ENCODE measurements around the gene OTUD6A. TPM values are rescaled to one million over a fixed set of nuclear protein-coding genes. Genes with fewer than 3 reads are reported as not detected.

Gene OTUD6A, protein sequence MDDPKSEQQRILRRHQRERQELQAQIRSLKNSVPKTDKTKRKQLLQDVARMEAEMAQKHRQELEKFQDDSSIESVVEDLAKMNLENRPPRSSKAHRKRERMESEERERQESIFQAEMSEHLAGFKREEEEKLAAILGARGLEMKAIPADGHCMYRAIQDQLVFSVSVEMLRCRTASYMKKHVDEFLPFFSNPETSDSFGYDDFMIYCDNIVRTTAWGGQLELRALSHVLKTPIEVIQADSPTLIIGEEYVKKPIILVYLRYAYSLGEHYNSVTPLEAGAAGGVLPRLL
- not detected in 2 replicates for total RNA-seq

DNA sequence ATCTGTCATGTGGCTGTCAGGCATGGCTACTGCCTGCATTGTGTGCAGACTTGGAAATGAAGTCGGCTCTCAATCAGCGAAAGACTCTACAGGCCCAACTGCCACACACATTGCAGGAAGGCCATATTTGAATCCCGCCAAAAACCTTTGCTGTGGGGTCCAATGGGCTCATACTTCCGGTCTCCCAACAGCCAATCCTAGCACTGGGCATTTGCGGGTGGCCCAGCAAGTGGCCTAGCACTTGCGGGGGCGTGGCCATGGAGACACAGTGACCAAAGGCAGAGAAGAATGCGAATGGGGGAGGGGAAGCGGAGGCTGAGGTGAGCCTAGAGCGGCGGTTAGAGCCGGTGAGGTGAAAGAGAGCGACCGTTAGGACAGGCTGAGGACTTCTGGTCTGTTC is at the start of gene OTUD6A:
TSS of gene OTUD6A (plus strand) at position 382 of the 400 bp plus-strand sequence. CDS start 68 bp downstream, outside the sequence.

DNA sequence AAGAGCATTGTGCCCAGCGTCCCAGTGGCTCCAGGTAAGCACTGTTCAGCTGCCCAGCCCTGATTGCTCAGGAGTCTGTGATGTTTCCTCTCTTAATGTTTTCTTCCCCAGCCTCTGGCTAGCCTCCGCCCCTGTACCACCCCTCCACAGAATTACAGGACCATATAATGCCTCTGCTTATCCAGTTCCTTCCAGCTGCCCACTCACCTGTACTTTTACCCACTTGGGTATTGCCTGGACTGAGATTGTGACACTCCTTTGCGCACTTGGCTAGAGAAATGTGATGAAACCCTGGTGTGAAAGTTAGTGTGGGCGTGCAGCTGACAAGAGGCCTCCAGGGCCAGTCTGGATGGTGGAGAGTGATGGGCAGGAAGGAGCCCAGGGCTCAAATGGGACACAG is 12.3 kb upstream of the OTUD6A start, which contains the start of gene AWAT2:
TSS of gene AWAT2 (minus strand) at position 14 of the 400 bp plus-strand sequence. CDS start at position 8, 6 bp downstream.

Small RNAs within 50 kb of the gene (small RNA-seq; reads per million reads assigned to genes)
- gene MIR676: 0.11 reads per million

Other genes with a start within 250 kb of the OTUD6A start
- gene AWAT2, start 12.5 kb upstream of the OTUD6A start, total RNA-seq: not detected in 2 replicates
- gene IGBP1, start 71.0 kb downstream of the OTUD6A start, total RNA-seq: 44.4 and 64.7 TPM in 2 replicates
- gene DGAT2L6, start 115.0 kb downstream of the OTUD6A start, total RNA-seq: not detected in 2 replicates
- gene AWAT1, start 172.2 kb downstream of the OTUD6A start, total RNA-seq: not detected in 2 replicates
- gene P2RY4, start 197.7 kb downstream of the OTUD6A start, total RNA-seq: under 0.01 and 0.39 TPM in 2 replicates
- gene ARR3, start 205.9 kb downstream of the OTUD6A start, total RNA-seq: not detected in 2 replicates
- not detected in 2 replicates for gene RAB41, start 219.7 kb downstream of the OTUD6A start, total RNA-seq
- 40.9 and 56.6 TPM in 2 replicates for gene PDZD11, start 227.5 kb downstream of the OTUD6A start, total RNA-seq
- 11.0 and 17.8 TPM in 2 replicates for gene KIF4A, start 227.6 kb downstream of the OTUD6A start, total RNA-seq